ENCODE measurements around the gene R3HCC1L.
A peak's percentile ranks its signal among the peaks of the same experiment; 100 is the strongest.

The R3HCC1L gene

DNA sequence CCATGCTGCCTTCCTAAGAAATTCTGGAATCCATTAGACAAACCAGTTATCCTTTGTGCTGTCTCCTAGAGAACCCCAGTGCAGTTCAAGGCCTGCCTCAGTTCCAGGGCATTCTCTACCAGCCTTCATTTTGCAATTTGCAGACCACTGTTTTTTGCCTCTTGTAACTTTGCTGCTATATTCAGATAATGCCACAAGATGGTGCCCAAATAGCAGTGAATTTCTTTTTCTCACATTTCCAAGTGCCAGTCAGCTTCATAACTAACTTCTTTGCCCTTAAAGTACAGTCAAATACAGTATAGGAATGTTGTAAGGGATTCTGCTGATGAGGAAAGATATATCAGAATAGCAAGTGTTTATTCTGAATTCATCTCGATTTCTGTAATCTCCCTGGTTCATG is 108.4 kb downstream of the R3HCC1L start:
- ATAC-seq (ENCODE audit: low read depth) (no peak), DNase-seq (ENCODE audit: low spot score in 2 of 2) (no peak)
- H3K36me3 Mint-ChIP-seq, result peaks cover 41% of the 10 kb centered on the region
- H3K4me3 Mint-ChIP-seq, result no peak overlapping the region
- H3K27me3 Mint-ChIP-seq, result no peaks in the 10 kb centered on the region
- H3K4me1 Mint-ChIP-seq, result no peaks in the 10 kb centered on the region
- no peaks in the 10 kb centered on the region for H3K9me3 Mint-ChIP-seq
- H3K27ac Mint-ChIP-seq, result no peak overlapping the region

DNA sequence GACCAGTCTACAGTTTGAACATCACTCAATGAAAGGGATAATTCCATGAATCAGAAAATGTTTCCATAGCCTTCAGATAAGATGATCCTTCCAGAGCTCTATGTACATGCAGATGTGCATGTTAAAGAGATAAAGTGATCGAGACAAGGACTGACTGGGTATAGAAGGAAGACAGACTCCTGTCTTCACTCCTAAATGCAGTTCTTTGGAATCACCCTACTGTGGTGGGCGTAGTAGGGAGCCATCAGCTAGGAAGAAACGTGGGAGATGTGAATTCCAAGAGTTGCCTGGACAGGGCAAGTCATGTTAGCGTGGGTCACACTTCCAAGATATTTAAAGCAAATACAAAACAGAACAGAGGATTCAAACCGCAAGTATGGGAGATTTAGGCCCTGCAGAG is 109.7 kb downstream of the R3HCC1L start:
- Mint-ChIP-seq H3K27ac (no peak overlapping the region), H3K36me3 (peaks cover 41% of the 10 kb centered on the region), H3K4me3 (no peak overlapping the region), H3K9me3 (no peaks in the 10 kb centered on the region), H3K27me3 (no peaks in the 10 kb centered on the region), H3K4me1 (no peaks in the 10 kb centered on the region)
- DNase-seq (ENCODE audit: low spot score in 2 of 2), result no peak
- ATAC-seq (ENCODE audit: low read depth), result no peak

DNA sequence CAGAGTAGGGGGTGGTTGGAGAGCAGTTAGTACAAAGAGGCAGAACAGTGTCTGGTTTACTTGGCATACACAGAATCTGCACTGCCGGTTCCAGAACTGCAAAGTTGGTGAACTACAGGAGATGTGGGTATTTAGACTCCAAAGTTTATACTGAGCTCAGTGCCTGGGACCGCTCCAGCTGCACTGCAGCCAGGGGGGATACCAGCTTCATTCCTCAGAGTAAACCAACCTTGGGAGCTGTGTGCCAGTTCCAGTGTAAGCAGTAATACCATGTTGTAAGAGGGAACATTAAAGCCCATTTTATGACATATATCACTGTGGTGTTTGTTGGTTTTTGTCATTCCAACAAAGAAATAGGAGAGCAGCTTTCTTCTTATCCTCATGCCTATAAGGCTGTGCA is 110.1 kb downstream of the R3HCC1L start:
- H3K4me1 Mint-ChIP-seq, result no peaks in the 10 kb centered on the region
- peaks cover 41% of the 10 kb centered on the region for H3K36me3 Mint-ChIP-seq
- DNase-seq (ENCODE audit: low spot score in 2 of 2) (no peak), ATAC-seq (ENCODE audit: low read depth) (no peak)
- H3K27ac Mint-ChIP-seq, result no peak overlapping the region
- H3K27me3 Mint-ChIP-seq, result no peaks in the 10 kb centered on the region
- H3K9me3 Mint-ChIP-seq, result no peaks in the 10 kb centered on the region
- H3K4me3 Mint-ChIP-seq, result no peak overlapping the region

DNA sequence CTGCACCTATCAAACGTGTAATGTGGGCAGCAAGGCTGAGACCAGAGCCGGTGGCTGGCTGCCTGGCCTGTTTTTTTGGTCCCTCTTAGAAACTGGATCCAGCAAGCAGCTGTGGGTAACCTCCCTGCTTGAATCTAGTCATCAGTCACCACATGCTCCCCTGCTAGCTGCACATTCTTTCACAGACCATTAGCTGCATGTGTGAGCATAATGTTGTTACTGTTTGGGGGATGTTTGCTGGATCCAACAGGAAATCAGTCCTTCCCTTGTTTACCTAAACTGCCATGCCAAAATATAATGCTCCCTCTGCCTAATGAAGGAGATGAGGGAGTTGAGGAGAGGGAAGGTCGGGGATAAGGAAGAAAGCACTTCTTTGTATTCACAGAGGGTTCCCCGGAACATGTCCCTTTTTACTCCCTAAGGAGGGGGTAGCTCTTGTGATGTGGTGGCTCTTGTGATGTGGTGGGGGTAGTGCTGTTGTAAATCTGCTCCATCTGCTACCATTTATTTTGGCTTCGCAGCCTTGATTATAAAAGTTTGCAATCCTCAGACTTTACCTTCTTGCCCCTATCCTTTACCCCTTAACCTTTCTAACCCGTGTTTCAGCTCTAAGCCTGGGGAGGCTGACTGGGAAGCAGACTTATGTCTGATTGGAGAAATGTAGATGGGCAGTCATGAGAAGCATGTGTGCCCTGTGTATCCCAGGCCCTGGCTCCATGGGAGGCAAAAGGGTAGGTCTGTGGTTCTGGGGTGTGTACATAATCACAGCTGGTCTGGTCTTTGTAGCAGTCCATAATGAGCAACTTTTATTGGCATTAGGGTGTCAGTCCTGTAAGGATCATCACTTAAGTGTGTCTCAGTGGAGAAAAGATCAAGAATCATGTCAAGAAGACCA is 112.7 kb downstream of the R3HCC1L start:
- Mint-ChIP-seq H3K4me3 (no peak overlapping the region), H3K36me3 (peaks cover 42% of the 10 kb centered on the region), H3K9me3 (no peaks in the 10 kb centered on the region), H3K4me1 (no peaks in the 10 kb centered on the region), H3K27me3 (no peaks in the 10 kb centered on the region), H3K27ac (no peak overlapping the region)
- DNase-seq (ENCODE audit: low spot score in 2 of 2) (no peak), ATAC-seq (ENCODE audit: low read depth) (no peak)

DNA sequence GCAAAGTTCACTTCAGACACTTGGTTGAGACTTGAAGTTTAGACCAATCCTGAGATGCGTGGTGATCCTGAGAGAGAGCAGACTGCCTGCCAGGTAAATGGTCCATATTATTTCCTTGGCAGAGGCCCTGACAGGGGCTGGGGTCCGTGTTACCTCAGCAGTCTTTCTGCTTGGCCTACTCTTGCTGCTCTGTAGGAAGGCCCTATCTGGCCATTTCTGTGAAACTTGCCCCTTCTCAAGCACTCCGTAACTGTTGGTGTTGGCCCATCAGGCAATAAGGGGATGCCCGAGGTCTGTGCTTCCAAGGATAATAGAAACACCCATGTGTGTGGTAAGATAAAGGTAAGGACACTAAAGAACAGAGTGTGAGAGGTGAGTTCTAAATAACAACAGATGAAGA is 113.6 kb downstream of the R3HCC1L start:
- Mint-ChIP-seq H3K36me3 (peaks cover 38% of the 10 kb centered on the region), H3K4me3 (no peak overlapping the region), H3K4me1 (no peaks in the 10 kb centered on the region), H3K27me3 (no peaks in the 10 kb centered on the region), H3K9me3 (no peaks in the 10 kb centered on the region), H3K27ac (no peak overlapping the region)
- ATAC-seq (ENCODE audit: low read depth) (no peak), DNase-seq (ENCODE audit: low spot score in 2 of 2) (no peak)

DNA sequence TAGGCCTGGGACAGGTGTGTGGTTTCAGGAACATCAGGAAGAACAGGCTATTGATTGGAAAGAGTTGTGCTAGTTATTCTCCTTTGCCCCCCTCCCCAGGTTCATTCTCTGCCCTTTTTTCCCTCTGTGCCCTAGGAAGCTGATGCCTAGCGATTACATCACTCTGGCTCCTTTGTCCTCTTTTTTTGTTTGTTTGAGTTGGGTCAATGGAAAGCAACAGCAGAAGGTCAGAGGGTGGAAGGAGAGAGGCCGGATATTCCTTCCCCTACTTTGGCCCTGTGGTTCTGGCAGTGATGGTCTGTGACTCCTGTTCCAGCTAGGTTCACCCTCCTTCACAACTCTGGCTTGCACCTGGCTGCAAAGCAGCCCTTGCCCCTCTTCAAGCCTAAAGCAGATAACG is 114.7 kb downstream of the R3HCC1L start:
- Mint-ChIP-seq H3K27ac (peak overlapping the region; percentile 4), H3K4me3 (no peak overlapping the region), H3K4me1 (no peaks in the 10 kb centered on the region), H3K36me3 (peaks cover 32% of the 10 kb centered on the region), H3K27me3 (no peaks in the 10 kb centered on the region), H3K9me3 (no peaks in the 10 kb centered on the region)
- DNase-seq (ENCODE audit: low spot score in 2 of 2) (no peak), ATAC-seq (ENCODE audit: low read depth) (no peak)

DNA sequence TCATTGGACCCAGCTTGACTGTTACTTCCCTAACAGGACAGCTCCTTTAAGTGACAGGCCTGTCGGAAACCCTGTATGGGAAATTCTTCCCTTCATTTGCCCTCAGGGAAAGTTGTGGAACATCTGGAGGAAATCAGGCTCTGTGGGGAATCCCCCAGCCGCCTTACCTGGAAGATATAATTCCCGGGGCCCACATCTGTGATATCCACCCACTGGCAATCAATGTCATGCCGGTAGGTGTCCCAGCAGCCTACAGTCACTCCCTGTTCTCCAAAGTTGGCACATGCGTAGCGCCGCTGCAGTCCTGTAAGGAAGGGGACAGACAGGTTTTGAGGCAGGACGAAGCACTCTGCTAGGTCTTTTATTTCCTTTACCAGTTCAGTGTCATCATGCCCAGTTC is 116.9 kb downstream of the R3HCC1L start:
- H3K36me3 Mint-ChIP-seq, result peaks cover 24% of the 10 kb centered on the region
- no peak for ATAC-seq (ENCODE audit: low read depth)

DNA sequence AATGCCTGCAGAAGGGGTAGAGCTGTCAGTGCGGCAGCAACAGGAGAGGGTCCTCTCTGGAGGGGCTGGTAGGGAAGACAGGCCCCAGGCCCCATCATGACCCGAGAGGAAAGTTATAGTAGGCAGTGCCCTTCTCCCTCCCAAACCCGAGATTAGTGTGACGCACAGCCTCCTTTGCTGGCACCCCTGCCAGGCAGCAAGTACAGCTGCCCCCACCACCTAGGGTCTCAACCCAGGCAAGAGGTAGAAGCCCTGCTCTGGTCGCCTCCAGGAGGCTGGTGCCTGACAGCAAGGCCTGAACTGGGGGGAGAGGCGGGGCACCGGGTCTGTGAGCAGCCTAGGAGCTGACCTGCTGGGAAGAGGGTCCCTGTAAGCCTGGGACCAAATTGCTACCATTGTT is 118.0 kb downstream of the R3HCC1L start:
- no peak overlapping the region for H3K27ac Mint-ChIP-seq

More for the DNA sequence above, 116.9 kb downstream of the R3HCC1L start:
- Mint-ChIP-seq H3K4me1 (no peaks in the 10 kb centered on the region), H3K27ac (no peak overlapping the region), H3K27me3 (no peaks in the 10 kb centered on the region), H3K9me3 (no peaks in the 10 kb centered on the region), H3K4me3 (no peak overlapping the region)
- DNase-seq (ENCODE audit: low spot score in 2 of 2), result no peak

DNA sequence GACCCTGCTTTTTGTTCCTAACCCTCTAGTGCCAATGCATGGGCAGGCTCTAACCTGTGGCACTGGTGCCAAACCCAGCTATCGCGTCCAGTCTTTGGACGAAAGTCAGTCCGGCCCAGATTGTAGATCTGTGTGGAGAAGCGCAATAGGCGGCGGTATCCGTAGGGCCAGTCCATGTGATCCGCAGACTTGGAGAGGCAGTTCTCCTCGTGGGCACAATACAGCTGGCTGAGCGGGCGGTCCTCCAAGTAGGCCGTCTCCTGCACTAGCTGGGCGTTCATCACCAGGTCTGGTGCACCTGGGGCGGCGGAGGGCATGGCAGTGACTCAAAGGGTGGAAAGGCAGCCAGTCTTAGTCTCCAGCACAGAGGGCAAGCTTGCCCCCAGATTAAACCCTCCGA is 119.0 kb downstream of the R3HCC1L start:
- H3K36me3 Mint-ChIP-seq, result peaks cover 23% of the 10 kb centered on the region
- no peaks in the 10 kb centered on the region for H3K9me3 Mint-ChIP-seq
- H3K4me1 Mint-ChIP-seq, result no peaks in the 10 kb centered on the region
- H3K4me3 Mint-ChIP-seq, result no peak overlapping the region
- no peak for DNase-seq (ENCODE audit: low spot score in 2 of 2)
- ATAC-seq (ENCODE audit: low read depth), result no peak
- no peaks in the 10 kb centered on the region for H3K27me3 Mint-ChIP-seq
- H3K27ac Mint-ChIP-seq, result no peak overlapping the region

More for the DNA sequence above, 118.0 kb downstream of the R3HCC1L start:
- Mint-ChIP-seq H3K27me3 (no peaks in the 10 kb centered on the region), H3K9me3 (no peaks in the 10 kb centered on the region), H3K4me3 (no peak overlapping the region), H3K4me1 (no peaks in the 10 kb centered on the region), H3K36me3 (peaks cover 26% of the 10 kb centered on the region)
- ATAC-seq (ENCODE audit: low read depth) (no peak), DNase-seq (ENCODE audit: low spot score in 2 of 2) (no peak)

DNA sequence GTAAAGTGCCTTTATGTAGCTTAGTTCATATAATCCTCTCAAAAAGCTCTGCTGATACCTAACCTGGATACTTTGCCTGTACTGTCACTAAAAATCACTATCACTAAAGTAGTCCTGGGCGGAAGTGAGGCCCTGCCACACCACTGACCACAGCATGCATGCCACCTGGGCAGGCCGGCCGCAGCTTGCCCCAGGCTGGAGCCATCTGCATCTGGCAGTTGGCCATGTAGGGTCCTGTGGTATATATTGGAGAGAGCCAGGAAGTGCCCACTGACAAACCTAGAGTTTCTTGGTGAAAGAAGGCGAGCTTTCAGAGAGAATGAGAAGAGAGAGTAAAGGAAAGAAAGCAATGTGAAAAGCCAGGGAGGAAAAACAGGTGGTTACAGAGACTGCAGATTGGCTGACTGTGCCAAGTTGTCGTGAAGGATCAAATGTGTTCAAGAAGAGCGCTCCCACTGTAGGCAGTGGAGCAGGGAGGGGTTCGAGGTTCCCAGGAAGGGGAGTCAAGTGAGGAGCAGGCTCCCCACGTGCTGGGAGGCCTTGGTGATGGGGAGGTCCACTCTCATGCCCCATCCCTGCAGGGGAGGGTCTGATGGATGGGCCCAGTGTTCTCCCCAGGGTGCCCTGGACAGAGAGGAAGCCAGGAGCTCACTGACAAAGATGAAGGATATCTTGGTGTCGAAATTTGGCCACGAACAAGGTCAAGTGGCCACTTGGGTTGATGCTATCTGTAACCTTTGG is 119.9 kb downstream of the R3HCC1L start:
- Mint-ChIP-seq H3K36me3 (peaks cover 23% of the 10 kb centered on the region), H3K4me1 (no peaks in the 10 kb centered on the region), H3K9me3 (no peaks in the 10 kb centered on the region), H3K4me3 (no peak overlapping the region), H3K27me3 (no peaks in the 10 kb centered on the region), H3K27ac (peak overlapping the region; percentile 13)
- no peak for DNase-seq (ENCODE audit: low spot score in 2 of 2)
- ATAC-seq (ENCODE audit: low read depth), result no peak

DNA sequence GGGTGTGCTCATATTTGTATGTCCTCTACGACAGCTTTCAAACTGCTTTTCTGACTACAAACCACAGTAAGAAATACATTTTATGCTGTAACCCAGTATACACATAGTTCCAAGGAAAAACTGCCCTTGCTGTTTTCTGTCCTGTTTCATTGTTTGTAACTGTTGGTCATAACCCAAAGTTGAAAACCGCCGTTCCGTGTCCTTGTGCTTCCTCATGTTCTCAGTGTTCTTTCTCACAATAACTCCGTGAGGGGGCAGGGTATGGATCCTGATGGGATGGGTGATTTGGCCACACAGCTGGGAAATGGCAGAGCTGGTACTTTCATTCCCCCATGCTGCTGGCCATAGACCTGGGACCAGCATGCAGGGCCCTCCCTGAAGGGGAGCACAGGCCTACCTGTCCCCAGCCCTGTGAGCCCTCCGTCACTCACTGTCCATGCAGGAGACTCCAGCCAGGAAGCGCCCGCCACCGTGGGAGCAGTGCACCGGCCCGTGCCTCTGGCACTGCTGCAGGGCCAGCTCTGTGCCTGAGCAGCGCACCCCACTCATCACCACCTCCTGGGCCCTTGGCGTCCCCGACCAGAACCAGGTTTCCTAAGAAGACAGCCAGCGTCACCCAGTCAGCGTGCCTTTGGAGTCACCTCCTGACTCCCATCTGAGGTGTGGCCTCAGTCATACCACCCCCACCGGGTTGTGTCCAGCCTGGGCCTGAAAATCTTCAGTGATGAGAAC is 120.9 kb downstream of the R3HCC1L start:
- no peak overlapping the region for H3K4me3 Mint-ChIP-seq

DNA sequence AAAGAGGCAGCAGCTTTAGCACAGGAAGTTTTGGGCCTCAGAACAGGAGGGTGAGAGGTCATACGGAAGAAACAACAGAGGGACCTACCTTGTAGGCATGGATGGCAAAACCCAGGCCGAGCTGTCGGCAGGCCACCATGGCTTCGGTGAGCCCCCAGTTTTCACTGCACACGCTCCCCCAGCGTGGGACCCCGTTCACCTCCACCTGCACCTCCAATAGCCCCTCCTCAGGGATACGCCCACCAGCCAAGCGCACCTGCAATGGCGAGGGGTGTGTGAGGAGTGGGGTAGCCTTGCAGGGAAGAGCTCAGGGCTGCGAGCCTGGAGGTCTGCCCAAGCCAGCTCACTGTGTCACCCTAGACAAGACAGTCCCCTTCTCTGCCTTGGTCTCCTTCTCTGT is 122.2 kb downstream of the R3HCC1L start:
- H3K27me3 Mint-ChIP-seq, result no peaks in the 10 kb centered on the region
- H3K36me3 Mint-ChIP-seq, result peaks cover 15% of the 10 kb centered on the region
- H3K4me3 Mint-ChIP-seq, result no peak overlapping the region
- no peak for ATAC-seq (ENCODE audit: low read depth)
- DNase-seq (ENCODE audit: low spot score in 2 of 2), result no peak
- H3K9me3 Mint-ChIP-seq, result no peaks in the 10 kb centered on the region
- H3K4me1 Mint-ChIP-seq, result no peaks in the 10 kb centered on the region
- H3K27ac Mint-ChIP-seq, result no peak overlapping the region

More for the DNA sequence above, 120.9 kb downstream of the R3HCC1L start:
- Mint-ChIP-seq H3K9me3 (no peaks in the 10 kb centered on the region), H3K27me3 (no peaks in the 10 kb centered on the region), H3K27ac (no peak overlapping the region), H3K4me1 (no peaks in the 10 kb centered on the region), H3K36me3 (peaks cover 17% of the 10 kb centered on the region)
- no peak for DNase-seq (ENCODE audit: low spot score in 2 of 2)
- no peak for ATAC-seq (ENCODE audit: low read depth)

DNA sequence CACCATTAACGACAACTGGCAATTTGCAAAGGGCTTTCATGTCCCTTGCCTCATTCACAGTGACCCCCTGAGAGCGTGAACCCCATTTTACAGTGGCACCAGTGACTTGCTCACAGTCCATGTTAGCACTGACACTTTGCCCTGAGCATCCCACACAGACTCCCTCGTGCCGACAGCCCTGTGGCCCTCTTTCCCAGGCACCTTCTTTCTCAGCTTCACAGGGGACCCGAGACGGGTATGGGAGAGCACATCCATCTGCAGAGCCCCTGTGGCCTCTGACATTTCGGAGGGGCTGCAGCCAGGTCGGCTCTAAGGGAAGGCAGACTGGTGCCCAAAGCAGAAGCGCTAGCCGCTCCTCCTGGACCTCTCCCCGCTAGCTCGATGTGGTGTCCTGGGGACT is 122.7 kb downstream of the R3HCC1L start:
- Mint-ChIP-seq H3K4me1 (no peaks in the 10 kb centered on the region), H3K9me3 (no peaks in the 10 kb centered on the region), H3K27ac (no peak overlapping the region), H3K27me3 (no peaks in the 10 kb centered on the region), H3K36me3 (peaks cover 15% of the 10 kb centered on the region), H3K4me3 (no peak overlapping the region)
- ATAC-seq (ENCODE audit: low read depth) (no peak), DNase-seq (ENCODE audit: low spot score in 2 of 2) (peak in 1 of 2 donors; percentile 4)

DNA sequence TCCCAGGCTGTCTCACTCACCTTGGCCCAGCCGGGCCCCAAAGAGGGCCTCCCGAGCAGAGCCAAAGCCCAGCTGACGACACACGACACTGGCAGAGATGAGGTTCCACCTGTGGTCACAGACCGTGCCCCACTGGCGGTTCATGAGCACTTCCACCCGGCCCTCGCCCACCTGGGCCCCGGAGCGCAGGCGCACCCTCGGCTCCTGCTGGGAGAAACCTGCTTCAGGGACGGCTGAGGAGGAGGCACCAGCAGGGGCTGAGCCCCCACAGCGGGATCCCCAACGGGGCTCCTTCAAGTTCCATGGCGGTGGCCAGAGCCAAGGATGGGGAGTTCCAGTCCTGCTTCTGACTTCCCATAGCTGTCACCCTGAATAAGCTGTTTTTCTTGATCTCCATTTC is 123.5 kb downstream of the R3HCC1L start:
- DNase-seq (ENCODE audit: low spot score in 2 of 2) (peak in 1 of 2 donors; percentile 4), ATAC-seq (ENCODE audit: low read depth) (no peak)
- peaks cover 15% of the 10 kb centered on the region for H3K36me3 Mint-ChIP-seq
- no peak overlapping the region for H3K27ac Mint-ChIP-seq
- no peak overlapping the region for H3K4me3 Mint-ChIP-seq
- no peaks in the 10 kb centered on the region for H3K9me3 Mint-ChIP-seq
- H3K4me1 Mint-ChIP-seq, result no peaks in the 10 kb centered on the region
- no peaks in the 10 kb centered on the region for H3K27me3 Mint-ChIP-seq

All from memory B cell (primary cell).